ENCODE results near the gene GALNT13.

DNA sequence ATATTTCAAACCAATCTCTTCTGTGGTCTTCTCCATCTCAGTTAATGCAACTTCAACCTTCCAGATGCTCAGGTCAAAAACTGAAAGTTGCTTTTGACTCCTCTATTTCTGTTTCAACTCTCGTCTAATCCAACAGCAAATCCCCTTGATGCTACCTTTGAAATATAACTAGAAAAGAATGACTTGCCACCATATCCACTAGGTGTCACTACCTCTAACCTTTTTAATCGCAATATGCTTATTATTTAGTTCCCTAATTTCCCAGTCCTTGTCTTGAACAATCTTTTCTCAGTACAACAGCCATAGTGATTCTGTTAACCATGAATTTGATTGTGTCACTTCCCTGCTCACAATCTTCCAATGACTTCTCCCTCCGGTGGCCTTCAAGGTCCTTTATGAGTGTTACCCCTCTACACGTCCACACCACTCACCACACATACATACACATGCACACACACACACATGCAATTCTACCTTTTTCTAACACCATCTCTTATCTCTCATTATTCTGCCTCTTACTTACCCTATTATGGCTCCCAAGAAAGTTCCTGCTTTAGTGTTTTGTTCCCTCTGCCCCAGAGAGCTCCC lies 581.3 kb downstream of the GALNT13 start:
- TF ChIP-seq KLF16 (CRISPR knock-in tag; IDR thresholded peaks at IDR 0.05) (no peak), POLR2A (IDR thresholded peaks at IDR 0.05; ENCODE audit: insufficient read depth in 1 of 2, low read depth in 2 of 2, low read length in 2 of 2) (no peak), FOXM1 (CRISPR knock-in tag; IDR thresholded peaks at IDR 0.05) (no peak)
